ENCODE results near the gene DOLPP1. TPM values are rescaled to one million over a fixed set of nuclear protein-coding genes. Genes with fewer than 3 reads are reported as not detected.

DOLPP1 gene
- total and polyA plus RNA-seq, 4 donors: 7.0 to 17.6 (median 10.0) TPM

DNA sequence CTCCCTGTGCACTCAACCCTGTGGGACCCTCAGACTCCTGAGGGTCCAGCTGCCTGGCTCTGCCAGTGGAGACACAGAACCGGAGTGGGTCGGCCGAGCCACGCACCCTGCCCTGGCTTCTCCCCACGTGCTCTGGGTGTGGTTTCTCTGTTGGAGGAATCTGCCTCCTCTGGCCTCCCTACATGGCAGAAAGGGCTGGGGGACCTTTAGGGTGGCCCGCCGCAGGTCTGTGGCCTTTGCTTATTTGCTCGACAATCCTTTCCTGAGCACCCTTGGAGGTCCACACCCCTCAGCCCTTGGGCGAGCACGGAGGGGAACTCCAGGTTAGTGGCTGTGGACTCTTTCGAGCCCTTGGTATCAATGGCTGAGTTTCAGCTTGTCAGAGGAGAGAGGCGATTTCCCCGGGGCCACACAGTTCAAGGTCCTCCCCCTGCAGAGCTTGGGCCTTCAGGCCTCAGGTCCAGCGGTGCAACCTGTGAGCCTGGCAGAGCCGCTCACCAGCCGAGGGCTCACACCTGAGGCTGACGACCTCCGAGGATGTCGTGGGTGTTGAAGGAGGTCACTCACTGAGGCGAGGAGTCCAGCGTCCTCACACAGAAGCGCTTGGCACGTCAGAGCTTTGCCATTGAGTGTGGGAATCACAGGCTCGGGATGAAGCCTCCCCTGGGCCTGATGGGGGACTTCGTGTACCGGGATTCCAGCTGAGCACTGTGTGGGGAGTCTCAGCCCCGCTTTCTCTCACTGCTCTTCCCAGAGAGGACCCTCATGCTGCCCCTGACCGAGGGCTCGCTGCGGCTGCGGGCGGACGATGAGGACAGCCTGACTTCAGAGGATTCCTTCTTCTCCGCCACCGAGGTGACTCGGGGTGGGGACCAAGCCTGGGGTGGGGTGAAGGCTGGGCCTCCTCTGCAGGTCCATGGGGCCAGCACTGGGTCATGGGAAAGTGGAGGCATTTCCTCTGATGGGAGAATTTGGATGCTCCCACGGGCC, 20.8 kb upstream of the DOLPP1 start:
- 94 to 98% methylated on average over 37 of the region's 37 CpGs for WGBS, 2 donors
- DNase-seq (no peak), ATAC-seq (ENCODE audit: insufficient read depth, low FRiP score) (no peak)
- H3K4me3 ChIP-seq: no peak overlapping the region
- H3K9me3 ChIP-seq (ENCODE audit: control insufficient read depth in 4 of 4, insufficient read depth in 3 of 4, low read length in 3 of 4): peaks cover 0 to 2% (median 0%) of the 10 kb centered on the region in 4 donors
- no peak overlapping the region for H3K9ac ChIP-seq (ENCODE audit: insufficient read depth in 1 of 2, low read length in 2 of 2)
- TF ChIP-seq, protein P1, sequence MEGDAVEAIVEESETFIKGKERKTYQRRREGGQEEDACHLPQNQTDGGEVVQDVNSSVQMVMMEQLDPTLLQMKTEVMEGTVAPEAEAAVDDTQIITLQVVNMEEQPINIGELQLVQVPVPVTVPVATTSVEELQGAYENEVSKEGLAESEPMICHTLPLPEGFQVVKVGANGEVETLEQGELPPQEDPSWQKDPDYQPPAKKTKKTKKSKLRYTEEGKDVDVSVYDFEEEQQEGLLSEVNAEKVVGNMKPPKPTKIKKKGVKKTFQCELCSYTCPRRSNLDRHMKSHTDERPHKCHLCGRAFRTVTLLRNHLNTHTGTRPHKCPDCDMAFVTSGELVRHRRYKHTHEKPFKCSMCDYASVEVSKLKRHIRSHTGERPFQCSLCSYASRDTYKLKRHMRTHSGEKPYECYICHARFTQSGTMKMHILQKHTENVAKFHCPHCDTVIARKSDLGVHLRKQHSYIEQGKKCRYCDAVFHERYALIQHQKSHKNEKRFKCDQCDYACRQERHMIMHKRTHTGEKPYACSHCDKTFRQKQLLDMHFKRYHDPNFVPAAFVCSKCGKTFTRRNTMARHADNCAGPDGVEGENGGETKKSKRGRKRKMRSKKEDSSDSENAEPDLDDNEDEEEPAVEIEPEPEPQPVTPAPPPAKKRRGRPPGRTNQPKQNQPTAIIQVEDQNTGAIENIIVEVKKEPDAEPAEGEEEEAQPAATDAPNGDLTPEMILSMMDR (IDR thresholded peaks at IDR 0.05; ENCODE audit: control extremely low read depth, extremely low read depth): no peak
- H3K27ac ChIP-seq (ENCODE audit: low read depth in 1 of 2, low read length in 1 of 2): no peak overlapping the region
- H3K4me1 ChIP-seq (ENCODE audit: control insufficient read depth in 5 of 5, insufficient read depth in 5 of 5, low read length in 5 of 5): no peaks in the 10 kb centered on the region
- no peaks in the 10 kb centered on the region for H3K27me3 ChIP-seq (ENCODE audit: control insufficient read depth in 3 of 3, insufficient read depth in 3 of 3, low read length in 2 of 3)
- H3K36me3 ChIP-seq (ENCODE audit: control insufficient read depth in 4 of 4, insufficient read depth in 4 of 4, low read length in 4 of 4): peaks cover 6 to 42% (median 8%) of the 10 kb centered on the region in 4 donors

DNA sequence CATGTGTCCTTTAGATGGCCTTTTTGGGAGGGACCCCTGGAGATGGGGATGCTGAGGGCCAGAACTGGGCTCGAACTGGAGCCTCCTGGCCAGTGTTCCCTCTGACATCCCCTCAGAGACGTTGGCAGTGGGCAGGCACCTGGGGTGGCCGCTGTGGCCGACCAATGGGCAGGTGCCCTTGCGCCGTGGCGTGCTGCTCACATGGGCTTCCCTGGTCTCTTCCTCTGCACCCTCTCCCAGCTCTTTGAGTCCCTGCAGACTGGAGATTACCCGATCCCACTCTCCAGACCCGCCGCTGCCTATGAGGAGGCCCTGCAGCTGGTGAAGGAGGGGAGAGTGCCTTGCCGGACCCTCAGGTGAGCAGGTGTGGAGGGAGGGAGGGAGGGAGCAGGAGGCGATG, 19.9 kb upstream of the DOLPP1 start:
- TF ChIP-seq, protein P1 (IDR thresholded peaks at IDR 0.05; ENCODE audit: control extremely low read depth, extremely low read depth): no peak
- WGBS, 2 donors: 96% methylated on average over 12 of the region's 12 CpGs

DNA sequence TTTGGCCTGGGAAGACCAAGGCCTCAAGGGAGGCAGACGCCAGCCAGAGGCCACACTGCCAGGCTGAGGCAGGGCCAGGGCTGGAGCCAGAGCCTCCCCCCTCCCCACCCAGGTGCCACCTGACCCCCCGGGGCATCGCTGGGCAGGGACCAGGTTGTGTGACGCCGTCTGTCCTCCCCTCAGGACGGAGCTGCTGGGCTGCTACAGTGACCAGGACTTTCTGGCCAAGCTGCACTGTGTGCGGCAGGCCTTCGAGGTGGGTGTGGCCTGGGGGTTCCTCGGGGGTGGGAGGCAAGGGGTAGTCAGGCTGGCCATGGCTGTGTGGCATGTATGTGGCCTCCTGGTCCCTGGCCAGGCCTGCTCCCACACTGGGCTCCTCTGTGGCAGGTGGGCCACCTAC, 17.9 kb upstream of the DOLPP1 start:
- Histone ChIP-seq H3K36me3 (ENCODE audit: control insufficient read depth in 4 of 4, insufficient read depth in 4 of 4, low read length in 4 of 4) (peaks cover 8 to 57% (median 12%) of the 10 kb centered on the region in 4 donors), H3K4me1 (ENCODE audit: control insufficient read depth in 5 of 5, insufficient read depth in 5 of 5, low read length in 5 of 5) (no peaks in the 10 kb centered on the region), H3K27me3 (ENCODE audit: control insufficient read depth in 3 of 3, insufficient read depth in 3 of 3, low read length in 2 of 3) (no peaks in the 10 kb centered on the region), H3K9me3 (ENCODE audit: control insufficient read depth in 4 of 4, insufficient read depth in 3 of 4, low read length in 3 of 4) (peaks cover 0 to 2% (median 0%) of the 10 kb centered on the region in 4 donors), H3K27ac (ENCODE audit: low read depth in 1 of 2, low read length in 1 of 2) (no peak overlapping the region), H3K9ac (ENCODE audit: insufficient read depth in 1 of 2, low read length in 2 of 2) (no peak overlapping the region), H3K4me3 (no peak overlapping the region)
- TF ChIP-seq, protein P1 (IDR thresholded peaks at IDR 0.05; ENCODE audit: control extremely low read depth, extremely low read depth): no peak
- WGBS, 2 donors: 94 to 95% methylated on average over 9 of the region's 9 CpGs
- no peak for ATAC-seq (ENCODE audit: insufficient read depth, low FRiP score)
- no peak for DNase-seq

More for the DNA sequence above, 19.9 kb upstream of the DOLPP1 start:
- H3K4me1 ChIP-seq (ENCODE audit: control insufficient read depth in 5 of 5, insufficient read depth in 5 of 5, low read length in 5 of 5): no peaks in the 10 kb centered on the region
- ATAC-seq (ENCODE audit: insufficient read depth, low FRiP score) (no peak), DNase-seq (no peak)
- no peak overlapping the region for H3K27ac ChIP-seq (ENCODE audit: low read depth in 1 of 2, low read length in 1 of 2)
- no peak overlapping the region for H3K4me3 ChIP-seq
- no peaks in the 10 kb centered on the region for H3K27me3 ChIP-seq (ENCODE audit: control insufficient read depth in 3 of 3, insufficient read depth in 3 of 3, low read length in 2 of 3)
- peaks cover 0 to 2% (median 0%) of the 10 kb centered on the region in 4 donors for H3K9me3 ChIP-seq (ENCODE audit: control insufficient read depth in 4 of 4, insufficient read depth in 3 of 4, low read length in 3 of 4)
- H3K36me3 ChIP-seq (ENCODE audit: control insufficient read depth in 4 of 4, insufficient read depth in 4 of 4, low read length in 4 of 4): peaks cover 8 to 48% (median 11%) of the 10 kb centered on the region in 4 donors
- H3K9ac ChIP-seq (ENCODE audit: insufficient read depth in 1 of 2, low read length in 2 of 2): no peak overlapping the region
